Measurements from ENCODE around the gene ACKR4.
"Not testable (repeated sequence)": the region's sequence is repeated elsewhere in the genome, so short reads cannot be mapped to it uniquely, and the experiment has no call there.

The ACKR4 gene

DNA sequence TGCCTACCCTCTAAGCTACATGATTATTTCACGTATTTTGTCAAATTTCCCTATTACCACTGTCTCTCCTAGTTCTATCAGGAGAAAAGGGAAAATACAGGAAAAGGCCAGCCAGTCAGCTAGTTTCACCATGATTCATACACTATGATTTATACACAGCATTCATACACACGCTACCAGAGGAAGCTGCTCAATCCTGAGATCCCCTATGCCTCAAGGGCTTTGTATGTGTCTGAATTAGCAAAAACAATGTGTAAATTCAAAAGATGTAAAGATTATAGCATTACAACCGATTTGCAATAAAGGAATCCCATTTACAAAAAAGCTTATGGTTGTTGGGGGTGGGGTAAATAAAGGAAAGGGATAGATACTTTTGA, 3.1 kb upstream of the ACKR4 start:
- no peak overlapping the region for H3K4me3 ChIP-seq (ENCODE audit: low read length)
- DNase-seq (ENCODE audit: low read depth): peak; percentile 82
- TF ChIP-seq, protein P1, sequence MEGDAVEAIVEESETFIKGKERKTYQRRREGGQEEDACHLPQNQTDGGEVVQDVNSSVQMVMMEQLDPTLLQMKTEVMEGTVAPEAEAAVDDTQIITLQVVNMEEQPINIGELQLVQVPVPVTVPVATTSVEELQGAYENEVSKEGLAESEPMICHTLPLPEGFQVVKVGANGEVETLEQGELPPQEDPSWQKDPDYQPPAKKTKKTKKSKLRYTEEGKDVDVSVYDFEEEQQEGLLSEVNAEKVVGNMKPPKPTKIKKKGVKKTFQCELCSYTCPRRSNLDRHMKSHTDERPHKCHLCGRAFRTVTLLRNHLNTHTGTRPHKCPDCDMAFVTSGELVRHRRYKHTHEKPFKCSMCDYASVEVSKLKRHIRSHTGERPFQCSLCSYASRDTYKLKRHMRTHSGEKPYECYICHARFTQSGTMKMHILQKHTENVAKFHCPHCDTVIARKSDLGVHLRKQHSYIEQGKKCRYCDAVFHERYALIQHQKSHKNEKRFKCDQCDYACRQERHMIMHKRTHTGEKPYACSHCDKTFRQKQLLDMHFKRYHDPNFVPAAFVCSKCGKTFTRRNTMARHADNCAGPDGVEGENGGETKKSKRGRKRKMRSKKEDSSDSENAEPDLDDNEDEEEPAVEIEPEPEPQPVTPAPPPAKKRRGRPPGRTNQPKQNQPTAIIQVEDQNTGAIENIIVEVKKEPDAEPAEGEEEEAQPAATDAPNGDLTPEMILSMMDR (conservative IDR thresholded peaks at IDR 0.05; ENCODE audit: low read length): no peak

DNA sequence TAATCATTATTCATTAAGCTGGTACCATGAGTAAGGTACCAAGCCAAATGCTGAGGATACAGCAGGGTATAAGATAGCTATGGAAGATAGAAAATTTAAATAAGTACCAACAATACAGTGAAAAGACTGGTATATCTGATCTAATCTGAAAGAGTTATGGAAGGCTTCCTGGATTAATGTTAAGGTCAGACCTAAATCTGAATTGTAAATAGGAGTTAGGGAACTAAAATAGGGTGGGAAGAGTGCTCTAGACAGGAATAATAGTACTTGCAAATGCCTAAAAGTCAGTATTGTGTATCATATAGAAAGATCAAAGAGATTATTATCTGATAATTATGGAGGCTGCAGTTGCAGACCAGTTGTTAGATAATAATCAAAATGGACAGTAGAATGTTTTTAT, 2.6 kb upstream of the ACKR4 start:
- no peak for DNase-seq (ENCODE audit: low read depth)
- no peak overlapping the region for H3K4me3 ChIP-seq (ENCODE audit: low read length)
- TF ChIP-seq, protein P1 (conservative IDR thresholded peaks at IDR 0.05; ENCODE audit: low read length): no peak

DNA sequence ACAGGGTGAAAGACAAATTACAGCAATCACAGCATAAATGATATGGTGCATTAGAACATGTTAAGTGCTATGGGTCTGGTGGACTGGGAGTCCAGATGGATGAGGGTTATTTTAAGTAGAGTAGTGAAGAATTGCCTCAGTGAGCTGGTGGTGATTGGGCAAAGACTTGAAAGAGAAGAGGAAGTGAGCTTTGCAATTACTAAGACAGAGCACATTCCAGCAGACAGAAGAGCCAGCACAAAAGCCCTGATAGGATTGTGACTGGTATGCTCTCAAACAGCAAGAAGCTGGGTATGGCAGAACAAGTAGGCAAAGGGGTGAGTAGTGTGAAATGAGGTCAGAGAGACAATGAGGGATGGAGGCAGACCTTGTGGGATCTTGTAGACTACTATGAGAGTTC, 2.1 kb upstream of the ACKR4 start:
- H3K4me3 ChIP-seq (ENCODE audit: low read length): no peak overlapping the region
- DNase-seq (ENCODE audit: low read depth): peak; percentile 88
- TF ChIP-seq, protein P1 (conservative IDR thresholded peaks at IDR 0.05; ENCODE audit: low read length): no peak

DNA sequence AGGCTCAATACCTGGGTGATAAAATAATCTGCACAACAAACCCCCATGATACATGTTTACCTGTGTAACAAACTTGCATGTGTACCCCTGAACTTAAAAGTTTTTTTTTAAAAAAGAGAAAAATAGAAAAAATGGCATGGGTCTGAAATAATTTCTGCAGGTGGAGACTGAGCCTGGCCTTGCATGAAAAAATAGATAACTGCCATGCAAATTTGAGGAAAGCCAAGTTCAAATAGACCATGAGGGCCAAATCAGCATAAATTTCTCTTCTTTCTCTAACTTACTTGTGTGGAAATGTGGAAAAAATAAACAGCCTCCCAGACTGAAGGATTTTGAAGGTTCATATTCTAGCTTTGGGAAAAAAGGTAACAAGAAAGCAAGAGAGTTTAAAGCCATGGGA, 744 bp upstream of the ACKR4 start:
- DNase-seq (ENCODE audit: low read depth): no peak
- H3K4me3 ChIP-seq (ENCODE audit: low read length): no peak overlapping the region
- TF ChIP-seq, protein P1 (conservative IDR thresholded peaks at IDR 0.05; ENCODE audit: low read length): no peak

DNA sequence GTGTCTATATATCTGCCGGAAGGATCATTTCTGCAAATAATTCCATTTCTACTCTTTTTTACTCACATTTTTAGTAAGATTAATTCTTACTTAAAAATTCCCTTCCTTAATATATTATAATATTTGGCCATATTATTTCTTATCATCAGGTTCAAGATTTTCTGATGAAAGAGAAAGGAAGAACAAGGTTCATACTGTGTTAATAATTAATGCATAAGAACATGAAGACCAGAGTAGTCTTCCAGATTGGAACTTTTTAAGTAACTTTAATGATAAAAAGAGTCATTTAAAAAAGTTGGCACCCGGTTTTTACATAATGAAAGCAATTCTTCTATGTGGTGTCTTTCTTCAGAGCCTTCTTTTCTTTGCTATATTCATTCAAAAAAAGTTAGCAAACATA, 590 bp downstream of the ACKR4 start:
- TF ChIP-seq, protein P1 (conservative IDR thresholded peaks at IDR 0.05; ENCODE audit: low read length): no peak
- peak overlapping the region; percentile 59 for H3K4me3 ChIP-seq (ENCODE audit: low read length)
- DNase-seq (ENCODE audit: low read depth): no peak

DNA sequence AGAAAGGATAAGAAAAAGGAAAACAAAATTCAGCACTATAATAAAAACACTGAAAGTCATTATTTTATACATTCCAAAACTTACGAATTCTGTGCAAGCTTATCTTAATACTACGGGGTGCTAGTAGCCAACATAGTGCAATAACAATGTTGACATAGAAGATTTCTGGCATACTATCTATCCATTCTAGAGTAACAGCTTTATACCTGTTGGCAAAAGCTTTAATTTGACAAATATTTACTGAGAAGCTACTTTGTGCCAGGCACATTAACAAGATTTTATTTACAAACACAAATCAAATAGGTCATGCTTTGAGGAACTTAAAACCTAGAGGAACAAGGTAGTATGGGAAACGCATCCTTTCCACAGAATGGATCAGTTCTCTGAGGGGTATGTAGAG, 1.1 kb downstream of the ACKR4 start:
- TF ChIP-seq, protein P1 (conservative IDR thresholded peaks at IDR 0.05; ENCODE audit: low read length): no peak
- H3K4me3 ChIP-seq (ENCODE audit: low read length): peak overlapping the region; percentile 59
- no peak for DNase-seq (ENCODE audit: low read depth)

DNA sequence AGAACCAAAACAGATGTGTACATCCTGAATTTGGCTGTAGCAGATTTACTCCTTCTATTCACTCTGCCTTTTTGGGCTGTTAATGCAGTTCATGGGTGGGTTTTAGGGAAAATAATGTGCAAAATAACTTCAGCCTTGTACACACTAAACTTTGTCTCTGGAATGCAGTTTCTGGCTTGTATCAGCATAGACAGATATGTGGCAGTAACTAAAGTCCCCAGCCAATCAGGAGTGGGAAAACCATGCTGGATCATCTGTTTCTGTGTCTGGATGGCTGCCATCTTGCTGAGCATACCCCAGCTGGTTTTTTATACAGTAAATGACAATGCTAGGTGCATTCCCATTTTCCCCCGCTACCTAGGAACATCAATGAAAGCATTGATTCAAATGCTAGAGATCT, 3.5 kb downstream of the ACKR4 start:
- DNase-seq (ENCODE audit: low read depth); H3K4me3 ChIP-seq (ENCODE audit: low read length): not testable (repeated sequence)

DNA sequence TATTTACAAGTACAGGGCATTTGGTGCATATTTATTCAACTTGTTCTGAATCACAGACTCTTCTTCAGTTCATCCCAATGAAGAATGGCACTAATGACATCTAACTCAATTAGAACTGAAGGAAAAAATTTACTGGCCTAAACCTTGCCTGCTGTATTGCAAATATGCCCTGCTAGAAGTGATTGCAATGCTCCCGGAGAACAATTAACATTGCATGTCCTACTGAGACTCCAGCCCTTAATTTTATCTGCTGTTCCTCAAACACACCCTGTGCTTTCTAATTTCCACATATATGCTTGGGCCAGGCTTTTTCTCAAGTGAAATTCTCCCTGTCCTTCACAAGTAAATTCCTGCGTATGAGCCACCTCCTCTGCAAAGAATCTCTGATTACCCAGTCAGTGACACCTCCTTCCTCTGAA, 8.3 kb downstream of the ACKR4 start:
- DNase-seq (ENCODE audit: low read depth): peak; percentile 47
- no peak overlapping the region for H3K4me3 ChIP-seq (ENCODE audit: low read length)
- TF ChIP-seq, protein P1 (conservative IDR thresholded peaks at IDR 0.05; ENCODE audit: low read length): no peak

All from AG10803 (cell line).